HG02970 (cell line): ENCODE results near the gene LHX4.

Experiments
- ATAC-seq: cut with Tn5 transposase; IDR thresholded peaks from one replicate; pipeline ENCODE4 v1.9.1; 2021; ENCODE audit warnings: mild to moderate bottlenecking, moderate library complexity, moderate number of reproducible peaks; ENCODE audit not compliant: unreplicated experiment, low FRiP score

The LHX4 gene

DNA sequence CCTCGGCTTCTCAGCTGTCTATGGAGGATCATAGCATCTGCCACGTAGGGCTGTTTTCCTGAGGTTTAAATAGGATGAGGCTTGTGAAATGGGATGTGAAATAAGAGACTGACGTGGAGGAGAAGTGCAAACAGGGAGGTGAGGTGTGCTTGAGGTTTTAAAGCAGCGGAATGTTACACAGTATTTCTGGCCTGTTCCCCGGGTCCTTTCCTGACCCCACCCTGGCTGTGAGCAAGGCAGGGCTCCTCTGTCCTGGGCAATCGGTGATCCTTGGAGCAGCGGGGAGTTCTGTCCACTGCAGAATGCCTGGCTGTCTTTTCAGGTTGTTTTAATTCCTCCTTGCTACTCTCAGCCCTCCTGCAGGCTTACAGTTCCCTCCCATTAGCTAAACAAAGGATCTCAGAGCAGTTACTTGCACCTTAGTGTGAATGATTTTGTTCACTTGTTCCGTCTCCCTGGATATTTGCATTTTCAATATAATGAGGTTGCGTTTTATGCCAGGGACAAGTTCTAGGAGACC, 38.6 kb downstream of the LHX4 start:
- no peak for ATAC-seq

DNA sequence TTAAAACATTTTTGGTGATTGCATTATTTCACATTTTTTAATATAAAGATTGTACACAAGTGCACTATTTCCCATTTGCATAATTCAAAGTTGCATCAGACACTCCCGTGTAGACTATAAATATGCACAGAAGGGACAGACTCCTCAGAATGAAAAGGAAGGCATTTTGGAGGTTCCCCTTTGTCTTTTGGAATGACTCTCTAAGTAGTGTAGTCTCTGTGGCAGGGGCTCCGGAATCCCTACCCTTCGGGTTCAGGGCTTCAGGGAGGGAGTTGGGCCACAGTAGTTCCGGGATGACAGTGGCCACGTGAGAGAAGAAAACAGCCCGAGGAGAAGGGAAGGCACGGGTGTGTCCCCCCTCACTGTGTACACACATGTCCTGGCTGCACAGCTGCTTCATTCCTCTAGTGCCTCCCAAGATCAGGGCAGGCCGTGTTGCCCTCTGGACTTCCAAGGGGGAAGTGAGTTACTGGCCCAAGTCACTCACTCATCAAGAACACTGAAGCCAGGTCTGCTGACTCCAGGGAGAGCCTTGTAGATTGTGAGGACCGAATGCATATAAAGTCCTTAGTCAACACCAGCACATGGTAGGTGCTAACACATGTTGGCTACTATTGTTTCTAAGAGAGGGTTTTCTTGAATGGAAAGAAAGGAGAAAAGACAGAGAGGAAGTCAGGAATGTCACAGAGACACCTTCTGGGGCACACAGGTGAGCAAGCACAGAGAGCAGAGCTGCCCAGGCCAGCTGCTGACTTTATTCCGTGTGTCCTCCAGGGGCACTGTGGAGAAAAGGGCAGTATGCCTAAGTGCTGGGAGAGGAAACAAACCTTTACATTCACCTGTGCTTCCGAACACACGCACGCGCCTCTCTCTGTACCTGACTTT, 39.8 kb downstream of the LHX4 start:
- ATAC-seq = no peak

DNA sequence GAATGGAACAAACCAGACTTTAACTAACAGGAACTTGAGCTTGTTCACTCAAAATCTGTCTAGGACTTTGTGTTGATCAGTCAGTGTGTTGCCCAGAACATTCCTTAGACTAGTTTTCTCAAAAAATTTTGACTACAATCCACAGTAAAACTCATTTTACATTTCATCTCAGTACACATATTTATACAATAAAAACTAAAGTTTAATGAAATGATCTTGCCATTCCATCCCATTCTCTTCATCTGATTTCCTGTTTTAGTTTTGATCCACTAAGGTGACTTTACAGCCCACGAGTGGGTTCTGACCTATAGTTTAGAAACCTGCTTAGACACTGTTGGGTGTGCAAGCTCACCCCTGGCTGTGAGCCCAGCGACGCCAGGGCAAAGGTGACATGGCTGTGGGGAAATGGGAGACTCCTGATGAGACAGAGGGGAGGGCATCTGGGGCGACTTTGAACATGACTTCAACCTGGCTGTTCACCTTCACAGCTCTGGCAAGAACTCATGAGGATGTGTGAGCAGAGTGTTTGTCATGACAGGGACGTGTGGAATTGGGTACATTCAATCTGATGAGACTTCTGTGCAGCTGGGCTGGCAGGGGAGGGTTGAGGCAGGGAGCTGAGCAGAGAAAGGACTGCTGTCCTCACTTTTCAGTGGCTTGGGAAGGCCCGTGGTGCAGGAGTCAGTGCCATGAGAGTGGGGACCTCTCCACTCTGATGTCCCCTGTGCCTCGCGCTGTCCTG, 40.6 kb downstream of the LHX4 start:
- ATAC-seq = no peak

DNA sequence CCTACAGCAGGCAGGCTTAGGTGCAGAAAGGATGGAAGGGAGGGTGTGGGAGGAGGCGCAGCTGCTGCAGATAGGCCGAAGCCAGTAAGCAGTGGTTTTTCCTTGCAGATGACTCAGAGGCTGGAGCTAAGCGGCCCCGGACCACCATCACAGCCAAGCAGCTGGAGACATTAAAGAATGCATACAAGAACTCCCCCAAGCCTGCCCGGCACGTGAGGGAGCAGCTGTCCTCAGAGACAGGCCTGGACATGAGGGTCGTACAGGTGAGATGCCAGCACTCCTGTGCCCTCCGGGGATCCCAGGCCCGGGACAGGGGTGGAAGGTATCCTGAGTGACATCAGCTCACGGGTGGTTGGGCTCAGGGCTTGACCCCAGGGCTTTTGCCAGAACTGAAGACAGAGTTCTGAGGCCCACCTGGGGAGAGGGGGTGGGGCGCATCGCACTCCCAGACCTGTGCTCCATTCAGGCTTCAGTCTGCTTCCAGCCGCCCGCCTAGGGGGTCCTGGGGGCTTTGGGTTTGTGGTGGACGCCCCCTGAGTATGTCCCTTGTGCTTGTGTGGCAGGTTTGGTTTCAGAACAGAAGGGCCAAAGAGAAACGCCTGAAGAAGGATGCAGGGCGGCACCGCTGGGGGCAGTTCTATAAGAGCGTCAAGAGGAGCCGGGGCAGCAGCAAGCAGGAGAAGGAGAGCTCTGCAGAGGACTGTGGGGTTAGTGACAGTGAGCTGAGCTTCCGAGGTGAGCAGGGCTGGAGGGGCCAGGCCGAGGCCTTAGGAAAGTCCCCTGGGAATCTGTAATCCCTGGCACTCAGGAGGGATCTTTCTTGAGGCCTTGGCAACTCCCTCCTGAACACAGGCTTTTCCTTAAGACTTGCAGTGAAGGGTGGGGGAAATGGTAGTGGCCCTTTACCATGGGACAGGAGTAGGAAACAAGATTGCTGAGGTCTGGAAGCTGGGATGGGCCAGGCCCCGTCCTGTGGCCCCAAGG, 41.5 kb downstream of the LHX4 start:
- ATAC-seq = no peak

DNA sequence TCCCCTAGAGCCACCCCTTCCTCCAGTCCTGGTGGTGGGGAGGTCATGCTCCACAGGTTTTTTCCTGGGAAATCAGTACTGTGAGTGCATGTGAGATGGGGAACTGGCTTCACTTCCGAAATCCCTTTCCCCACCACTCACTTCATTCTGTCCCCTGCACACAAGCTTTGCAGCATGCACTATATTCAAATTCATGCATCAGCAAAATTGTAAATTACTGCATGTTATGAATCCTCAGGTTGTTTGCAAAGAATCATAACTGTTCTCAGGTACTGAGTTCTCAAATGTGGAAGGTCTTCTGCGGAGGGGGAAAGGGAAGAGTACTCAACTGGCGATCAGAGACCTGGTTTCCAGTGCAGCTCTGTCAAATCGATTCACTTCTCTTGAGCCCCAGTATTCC, 42.3 kb downstream of the LHX4 start:
- no peak for ATAC-seq

DNA sequence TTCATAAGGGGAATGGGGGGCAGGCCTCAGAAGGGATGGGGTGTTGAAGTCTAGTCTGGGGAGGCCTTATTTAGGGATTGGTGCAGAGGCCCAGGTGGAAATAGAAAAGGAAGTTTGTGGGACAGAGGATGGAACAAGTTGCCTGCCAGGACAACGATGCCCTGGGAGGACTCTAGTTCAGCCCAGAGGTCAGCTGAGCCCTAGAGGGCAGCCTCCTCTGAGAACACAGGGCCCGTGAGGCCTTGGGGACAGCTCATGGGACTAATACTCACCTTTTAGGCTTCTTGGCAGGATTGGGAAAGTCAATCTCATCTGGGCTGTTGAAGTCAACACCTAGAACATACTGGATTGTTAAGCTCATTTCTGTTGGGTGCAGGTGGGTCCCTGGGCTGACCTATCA, 43.0 kb downstream of the LHX4 start:
- no peak for ATAC-seq

DNA sequence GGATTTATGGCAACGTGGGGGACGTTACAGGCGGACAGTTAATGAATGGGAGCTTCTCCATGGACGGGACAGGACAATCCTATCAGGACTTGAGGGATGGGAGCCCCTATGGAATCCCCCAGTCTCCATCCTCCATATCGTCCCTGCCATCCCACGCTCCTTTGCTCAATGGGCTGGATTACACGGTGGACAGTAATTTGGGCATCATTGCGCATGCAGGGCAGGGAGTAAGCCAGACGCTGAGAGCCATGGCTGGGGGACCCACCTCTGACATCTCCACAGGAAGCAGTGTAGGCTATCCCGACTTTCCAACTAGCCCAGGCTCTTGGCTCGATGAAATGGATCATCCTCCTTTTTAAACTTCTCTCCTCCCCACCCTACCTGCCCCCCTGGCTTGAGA, 44.2 kb downstream of the LHX4 start:
- no peak for ATAC-seq

DNA sequence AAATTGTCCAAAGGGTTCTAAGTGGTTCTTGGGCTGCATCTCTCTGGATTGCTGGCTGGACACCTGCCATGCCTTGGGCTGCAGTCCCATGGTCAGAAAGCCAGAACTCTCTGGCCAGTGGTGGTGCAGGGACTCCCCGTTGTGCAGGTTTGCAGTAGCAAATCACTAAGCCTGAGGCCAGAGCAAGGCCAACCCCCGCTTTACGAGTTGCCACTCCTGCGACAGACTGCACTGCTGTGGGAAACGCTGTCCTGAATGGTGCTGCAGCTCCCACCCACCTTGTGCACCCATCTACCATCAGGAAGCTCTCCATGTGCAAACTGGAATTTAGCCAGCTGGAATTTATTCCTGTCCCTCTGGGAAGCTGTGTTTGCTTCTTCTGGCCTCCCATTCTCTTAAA, 45.7 kb downstream of the LHX4 start:
- ATAC-seq = no peak

DNA sequence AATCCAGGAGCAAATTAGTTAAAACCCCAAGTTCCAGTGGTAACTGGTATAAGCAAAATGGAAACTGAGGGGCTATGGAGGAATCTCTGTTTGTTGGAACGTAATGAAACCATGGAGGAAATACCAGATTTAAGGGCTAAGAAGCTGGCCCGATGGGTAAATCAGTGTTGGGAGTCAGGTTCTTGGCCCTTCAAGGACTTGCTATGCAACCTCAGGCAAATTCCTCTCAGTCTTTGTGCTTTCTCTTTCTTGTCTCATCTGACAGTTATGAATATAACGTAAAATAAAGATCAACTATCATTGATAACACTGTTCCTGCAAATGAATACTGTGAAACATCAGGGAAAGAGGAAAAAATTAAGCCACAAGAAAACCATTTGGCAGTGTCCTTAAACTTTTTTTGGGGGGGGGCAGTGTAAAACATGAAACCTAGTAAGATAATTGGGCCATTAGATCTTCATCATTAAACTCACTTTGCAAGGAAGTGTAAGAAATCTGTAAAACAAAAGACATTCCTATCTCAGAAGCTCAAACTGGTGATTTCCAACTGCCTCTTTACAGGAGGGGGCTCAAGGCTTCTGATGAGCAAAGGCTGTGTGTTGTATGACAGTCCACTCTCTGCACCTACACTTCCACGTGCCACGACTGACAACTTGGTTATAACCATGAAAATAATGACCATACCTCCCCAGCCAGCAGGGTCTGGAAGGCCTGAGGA, 47.6 kb downstream of the LHX4 start:
- no peak for ATAC-seq

DNA sequence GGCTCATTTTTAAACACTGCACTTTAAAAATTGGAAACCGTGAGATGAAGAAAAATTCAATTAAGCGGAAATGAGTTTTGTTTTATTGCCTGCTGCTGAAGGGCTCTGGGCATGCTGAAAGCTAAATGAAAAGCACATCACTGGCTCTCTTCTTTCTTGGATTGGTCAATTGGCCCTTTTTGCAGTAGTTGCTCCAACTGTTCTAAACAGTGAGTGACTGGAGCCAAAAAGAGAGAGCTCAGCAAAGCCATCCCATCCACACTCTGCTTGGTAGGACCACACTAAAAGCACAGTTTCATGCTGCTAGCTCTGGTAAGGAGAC, 48.1 kb downstream of the LHX4 start:
- ATAC-seq = no peak

DNA sequence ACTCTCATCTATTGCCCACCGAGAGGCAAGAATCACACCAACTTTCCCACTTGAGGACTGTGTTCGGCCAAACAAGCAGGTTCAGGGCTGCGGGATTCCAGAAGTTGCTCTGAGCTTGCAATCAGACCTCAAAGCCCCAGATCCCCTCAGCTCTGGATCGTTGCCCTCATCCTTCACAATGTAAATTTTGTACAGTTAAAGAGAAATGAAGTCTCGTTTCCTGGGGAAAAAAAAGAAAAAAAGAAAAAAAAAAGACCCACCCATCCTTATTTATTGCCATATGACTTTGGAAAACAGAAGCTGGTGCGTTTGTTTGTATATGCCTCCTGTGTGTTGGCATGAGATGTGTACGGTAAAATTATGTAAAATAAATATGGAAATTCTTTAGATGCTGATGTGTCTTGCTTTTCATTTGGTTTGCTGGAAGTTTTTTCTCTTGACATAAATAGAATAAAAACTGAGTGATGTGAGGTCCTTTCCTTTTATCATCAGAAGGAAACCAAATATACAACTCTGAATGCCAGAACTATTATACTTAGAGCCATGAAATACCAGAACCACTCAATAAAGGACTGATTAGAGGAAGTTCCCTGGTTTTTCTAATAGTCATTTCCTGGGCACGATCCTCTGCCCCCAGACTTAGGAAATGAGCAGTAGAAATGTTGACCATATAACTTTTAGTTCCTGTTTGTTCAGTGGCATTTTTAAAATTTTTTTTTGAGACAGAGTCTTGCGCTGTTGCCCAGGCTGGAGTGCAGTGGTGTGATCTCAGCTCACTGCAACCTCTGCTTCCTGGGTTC, 48.7 kb downstream of the LHX4 start:
- no peak for ATAC-seq

DNA sequence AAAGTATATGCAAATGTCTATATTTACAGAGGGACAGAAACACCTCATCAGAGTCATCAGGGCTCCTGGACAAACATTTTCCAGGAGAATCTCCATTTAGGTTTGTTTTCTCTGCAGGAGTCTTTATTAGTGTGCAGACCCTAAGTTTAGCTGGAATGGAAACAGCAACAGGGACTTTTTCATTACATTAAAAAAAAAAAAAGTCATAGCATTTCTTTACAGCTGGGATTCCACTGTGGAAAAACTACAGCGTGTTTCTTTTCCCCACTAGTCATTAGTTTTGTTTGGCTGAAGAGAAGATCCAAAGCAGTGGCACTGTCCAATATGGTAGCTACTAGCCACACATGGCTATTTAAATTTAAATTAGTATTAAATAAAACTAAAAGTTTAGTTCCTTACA, 49.6 kb downstream of the LHX4 start:
- no peak for ATAC-seq

DNA sequence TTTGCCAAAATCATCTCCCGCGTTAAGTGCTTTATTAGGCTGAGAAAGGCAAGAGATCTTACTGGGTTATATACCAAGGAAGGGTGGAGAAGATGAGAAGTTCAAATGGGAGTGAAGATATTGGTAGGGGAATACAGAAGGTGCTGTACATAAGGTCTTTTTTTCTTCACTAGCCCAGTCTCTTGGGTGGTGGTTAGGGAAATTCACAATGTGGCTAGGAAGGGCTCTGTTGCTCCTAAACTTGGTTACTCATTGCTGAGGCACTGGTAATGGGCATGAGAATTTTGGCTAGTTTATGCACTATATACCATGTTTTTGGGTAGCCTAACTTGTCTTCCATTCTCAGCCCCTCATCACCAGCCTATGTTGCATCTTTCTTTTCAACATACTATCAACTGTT, 50.6 kb downstream of the LHX4 start:
- no peak for ATAC-seq

DNA sequence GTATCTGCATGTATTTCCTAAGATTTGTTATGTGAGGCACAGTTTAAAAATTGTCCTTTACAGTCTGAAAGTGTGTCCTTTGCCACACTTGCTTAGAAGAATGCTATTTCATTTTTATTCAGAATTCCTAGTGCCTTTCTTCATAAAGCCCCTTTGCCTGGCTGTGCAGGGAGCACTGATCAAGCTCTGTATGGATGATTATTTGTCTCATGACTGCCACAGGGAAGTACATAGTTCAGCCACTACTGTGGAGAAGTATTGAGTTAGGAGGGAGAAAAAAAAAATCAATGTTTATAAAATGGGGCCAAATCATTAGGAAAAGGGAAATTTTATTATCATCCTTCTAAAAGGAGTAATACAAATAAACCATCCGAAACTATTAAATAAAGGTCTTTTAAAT, 51.4 kb downstream of the LHX4 start:
- no peak for ATAC-seq

DNA sequence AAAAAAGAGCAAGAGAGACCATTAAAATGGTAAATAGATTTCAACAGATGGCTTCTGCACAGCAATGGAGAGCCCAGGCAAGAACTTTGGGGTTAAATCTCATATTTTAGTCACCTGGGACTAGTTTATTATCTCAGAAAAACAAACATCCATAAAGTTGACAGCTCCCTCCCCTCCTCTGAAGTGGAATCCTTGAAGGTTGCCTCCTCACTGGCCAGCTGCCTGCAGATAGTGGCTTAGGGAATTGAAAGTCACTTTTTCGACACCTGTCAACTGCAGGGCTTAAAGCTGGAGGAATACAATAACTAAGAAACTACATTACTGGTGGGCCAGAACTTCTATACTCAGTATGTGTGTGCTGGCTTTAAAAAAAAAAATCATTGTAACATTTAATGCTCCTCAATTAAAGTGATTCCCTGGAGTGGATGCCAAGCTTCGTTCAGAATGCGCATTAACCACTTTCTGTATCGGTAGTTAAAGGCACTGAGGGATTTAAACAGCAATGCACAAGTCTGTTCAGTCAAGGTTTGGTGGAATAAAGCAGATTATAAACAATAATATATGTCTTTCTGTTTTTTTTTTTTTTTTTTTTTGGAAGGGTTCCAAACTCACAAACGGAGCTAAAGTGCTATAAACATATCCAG, 52.5 kb downstream of the LHX4 start:
- ATAC-seq = no peak

DNA sequence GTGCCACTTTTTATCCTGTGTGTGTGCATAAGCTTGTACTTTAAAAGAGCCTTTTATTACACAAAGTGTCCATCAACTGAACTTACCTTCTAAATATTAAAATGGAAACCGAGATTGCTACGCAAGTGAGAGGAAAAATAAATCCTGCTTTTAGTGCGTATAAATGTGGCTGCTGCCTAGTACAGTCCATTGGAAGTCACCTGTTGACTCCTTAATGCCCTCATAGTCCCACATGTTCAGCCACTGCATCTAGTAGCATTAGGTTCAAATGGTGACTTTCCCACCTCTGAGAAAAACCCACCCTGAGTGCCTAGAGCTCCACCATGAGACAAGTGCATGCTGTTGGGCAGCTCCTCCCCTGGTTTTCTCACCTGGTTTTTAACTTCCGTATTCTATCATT, 53.0 kb downstream of the LHX4 start:
- ATAC-seq = no peak

DNA sequence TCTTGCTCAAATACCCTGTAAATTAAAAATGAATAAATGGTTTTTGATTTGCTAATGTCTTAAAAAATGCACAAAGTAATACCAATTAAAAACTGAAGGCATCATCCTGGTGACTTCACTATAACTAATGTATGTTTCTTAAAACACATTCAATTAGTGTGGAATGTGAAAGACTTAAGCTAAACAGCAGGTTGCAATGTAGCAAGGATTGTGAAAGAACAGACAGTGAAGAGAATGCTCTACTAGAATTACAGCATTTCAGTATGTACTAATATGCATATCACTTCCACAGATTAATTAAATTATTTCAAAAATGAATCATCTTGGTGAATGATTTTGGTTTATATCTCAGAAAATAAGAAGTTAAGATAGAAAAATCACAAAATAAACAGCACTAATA, 56.4 kb downstream of the LHX4 start:
- ATAC-seq = no peak

DNA sequence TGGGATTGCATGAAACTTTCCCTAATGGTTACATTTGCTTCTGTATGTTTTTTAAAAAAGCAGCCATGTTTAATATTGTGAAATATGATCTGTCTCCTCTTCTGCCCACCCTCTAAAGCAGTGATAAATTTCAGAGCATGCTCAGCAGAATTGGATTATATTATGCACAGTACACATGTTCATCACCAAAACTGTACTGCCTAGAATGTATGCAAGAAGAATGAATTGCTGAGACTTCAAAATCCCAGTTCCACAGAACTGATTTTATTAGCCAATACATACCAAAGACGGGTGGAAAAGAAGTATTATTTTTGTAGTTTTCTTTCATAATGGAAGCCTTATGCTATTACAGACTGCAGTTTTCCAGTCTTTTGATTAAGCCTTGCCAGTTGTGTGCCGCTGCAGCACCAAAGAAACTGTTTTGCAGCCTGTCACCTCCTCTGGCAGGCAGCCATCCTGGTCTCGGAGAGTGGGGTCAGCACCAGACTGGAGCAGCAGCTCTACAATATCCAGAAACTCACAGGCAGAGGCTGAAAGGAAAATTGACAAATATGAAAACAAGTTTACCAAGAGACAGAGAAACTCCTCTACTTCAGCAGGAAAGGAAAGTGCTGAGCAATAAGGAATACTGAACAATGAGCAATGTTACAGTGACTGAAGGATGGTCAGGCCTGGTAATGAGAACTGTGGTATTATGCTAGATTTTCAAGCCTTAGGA, 58.1 kb downstream of the LHX4 start:
- no peak for ATAC-seq
